Measurements from ENCODE around the gene LAMB1. TPM values are rescaled to one million over a fixed set of nuclear protein-coding genes. Genes with fewer than 3 reads are reported as not detected.

The LAMB1 gene
- total and polyA plus RNA-seq, 2 experiments from 2014 or later = 31.8 to 34.0 TPM

DNA sequence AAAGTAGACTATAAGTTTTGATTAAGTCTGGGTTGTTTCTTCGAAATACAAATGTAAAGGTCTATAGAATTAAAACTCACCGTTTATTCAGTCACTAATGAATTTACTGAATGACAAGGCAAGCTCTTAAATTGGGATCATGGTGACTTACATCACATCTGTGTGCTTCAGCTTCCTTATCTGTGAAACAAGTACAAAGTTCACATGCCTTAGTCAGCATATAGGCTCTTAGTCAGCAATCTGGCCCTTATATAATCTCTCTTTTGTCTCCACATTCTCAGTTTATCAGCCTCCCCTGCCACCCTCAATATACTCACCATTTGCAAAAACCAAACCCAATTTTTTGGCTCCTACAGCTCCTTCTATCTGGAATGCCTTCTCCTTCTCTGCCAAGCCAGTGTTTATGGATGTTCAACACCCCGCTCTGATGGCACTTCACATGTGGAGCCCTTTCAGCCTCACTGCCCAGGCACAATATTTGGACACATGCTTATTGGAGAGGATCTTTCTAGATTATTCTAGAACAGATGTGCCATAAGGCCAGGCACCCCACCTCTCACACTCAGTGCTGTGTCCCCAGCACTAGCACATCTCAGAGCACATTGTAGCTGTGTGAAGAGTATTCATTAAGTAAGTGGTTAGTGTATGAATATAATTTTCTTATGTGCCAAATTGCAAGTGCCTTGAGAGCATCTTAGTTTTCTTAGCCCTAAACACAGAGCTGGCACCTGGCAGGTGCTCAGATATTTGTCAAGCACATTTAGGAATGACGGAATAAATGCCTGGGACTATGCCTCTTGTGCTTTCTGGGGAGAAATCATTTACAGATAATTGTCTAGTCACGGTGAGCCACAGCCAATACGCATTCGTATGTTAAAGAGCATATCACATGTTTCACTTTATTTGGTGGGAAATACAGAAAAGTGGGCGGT is 9.8 kb upstream of the LAMB1 start:
- TF ChIP-seq, protein P1, sequence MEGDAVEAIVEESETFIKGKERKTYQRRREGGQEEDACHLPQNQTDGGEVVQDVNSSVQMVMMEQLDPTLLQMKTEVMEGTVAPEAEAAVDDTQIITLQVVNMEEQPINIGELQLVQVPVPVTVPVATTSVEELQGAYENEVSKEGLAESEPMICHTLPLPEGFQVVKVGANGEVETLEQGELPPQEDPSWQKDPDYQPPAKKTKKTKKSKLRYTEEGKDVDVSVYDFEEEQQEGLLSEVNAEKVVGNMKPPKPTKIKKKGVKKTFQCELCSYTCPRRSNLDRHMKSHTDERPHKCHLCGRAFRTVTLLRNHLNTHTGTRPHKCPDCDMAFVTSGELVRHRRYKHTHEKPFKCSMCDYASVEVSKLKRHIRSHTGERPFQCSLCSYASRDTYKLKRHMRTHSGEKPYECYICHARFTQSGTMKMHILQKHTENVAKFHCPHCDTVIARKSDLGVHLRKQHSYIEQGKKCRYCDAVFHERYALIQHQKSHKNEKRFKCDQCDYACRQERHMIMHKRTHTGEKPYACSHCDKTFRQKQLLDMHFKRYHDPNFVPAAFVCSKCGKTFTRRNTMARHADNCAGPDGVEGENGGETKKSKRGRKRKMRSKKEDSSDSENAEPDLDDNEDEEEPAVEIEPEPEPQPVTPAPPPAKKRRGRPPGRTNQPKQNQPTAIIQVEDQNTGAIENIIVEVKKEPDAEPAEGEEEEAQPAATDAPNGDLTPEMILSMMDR (IDR thresholded peaks at IDR 0.05; ENCODE audit: low read depth, low read length) = no peak
- H3K4me3 ChIP-seq = no peak overlapping the region
- no peaks in the 10 kb centered on the region for H3K36me3 ChIP-seq
- peaks cover 1% of the 10 kb centered on the region for H3K27me3 ChIP-seq
- peak; percentile 47 to 80 for DNase-seq (ENCODE audit: low read depth in 1 of 2, low spot score in 1 of 2)
- no peaks in the 10 kb centered on the region for H3K9me3 ChIP-seq (ENCODE audit: low read depth)
- peaks cover 50% of the 10 kb centered on the region for H3K4me1 ChIP-seq (ENCODE audit: low read depth)
- H3K27ac ChIP-seq = no peak overlapping the region

DNA sequence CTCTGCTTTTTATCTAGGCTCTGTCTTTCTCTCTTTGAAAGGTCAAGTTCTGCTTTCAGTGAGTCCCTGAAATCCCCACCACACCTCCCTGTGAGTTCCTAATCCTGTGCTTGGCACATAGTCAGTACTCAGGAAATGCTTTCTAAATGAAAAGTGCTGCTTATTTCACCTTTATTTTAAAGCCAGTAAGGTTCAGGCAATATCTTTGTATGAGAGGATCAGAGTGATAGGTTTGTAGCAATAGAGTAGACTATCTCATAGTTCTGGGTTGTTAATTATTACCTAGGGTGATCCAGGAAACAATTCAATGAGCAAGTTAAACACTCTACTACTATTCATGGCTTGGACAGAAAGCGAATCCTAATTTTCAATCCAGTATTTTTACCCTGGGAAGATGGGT is 7.4 kb upstream of the LAMB1 start:
- Histone ChIP-seq H3K4me1 (ENCODE audit: low read depth) (peaks cover 41% of the 10 kb centered on the region), H3K9me3 (ENCODE audit: low read depth) (no peaks in the 10 kb centered on the region), H3K27ac (no peak overlapping the region), H3K36me3 (no peaks in the 10 kb centered on the region), H3K27me3 (peaks cover 25% of the 10 kb centered on the region), H3K4me3 (no peak overlapping the region)
- DNase-seq (ENCODE audit: low read depth in 1 of 2, low spot score in 1 of 2) = no peak
- TF ChIP-seq, protein P1 (IDR thresholded peaks at IDR 0.05; ENCODE audit: low read depth, low read length) = no peak

DNA sequence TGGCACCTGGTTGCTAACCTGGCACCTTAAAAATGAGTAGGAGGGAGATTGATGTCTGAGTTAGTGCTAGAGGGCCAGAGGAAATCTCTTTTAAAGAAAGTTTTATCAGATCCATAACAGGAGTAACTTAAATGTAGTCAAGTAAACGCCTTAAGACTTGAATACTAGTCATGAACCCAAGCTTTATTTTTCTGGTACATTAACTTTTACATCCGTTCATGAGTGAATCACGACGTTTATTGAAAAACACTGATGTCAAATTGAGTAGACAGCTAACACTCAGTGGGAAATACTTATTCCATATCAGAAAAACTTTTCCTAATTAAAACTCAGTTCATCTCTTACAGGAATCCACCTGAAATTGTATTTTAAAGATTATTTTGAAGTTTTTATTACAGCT is 6.9 kb upstream of the LAMB1 start:
- Histone ChIP-seq H3K27ac (no peak overlapping the region), H3K27me3 (peaks cover 30% of the 10 kb centered on the region), H3K4me3 (no peak overlapping the region), H3K9me3 (ENCODE audit: low read depth) (no peaks in the 10 kb centered on the region), H3K36me3 (no peaks in the 10 kb centered on the region), H3K4me1 (ENCODE audit: low read depth) (peaks cover 41% of the 10 kb centered on the region)
- no peak for DNase-seq (ENCODE audit: low read depth in 1 of 2, low spot score in 1 of 2)
- TF ChIP-seq, protein P1 (IDR thresholded peaks at IDR 0.05; ENCODE audit: low read depth, low read length) = no peak

DNA sequence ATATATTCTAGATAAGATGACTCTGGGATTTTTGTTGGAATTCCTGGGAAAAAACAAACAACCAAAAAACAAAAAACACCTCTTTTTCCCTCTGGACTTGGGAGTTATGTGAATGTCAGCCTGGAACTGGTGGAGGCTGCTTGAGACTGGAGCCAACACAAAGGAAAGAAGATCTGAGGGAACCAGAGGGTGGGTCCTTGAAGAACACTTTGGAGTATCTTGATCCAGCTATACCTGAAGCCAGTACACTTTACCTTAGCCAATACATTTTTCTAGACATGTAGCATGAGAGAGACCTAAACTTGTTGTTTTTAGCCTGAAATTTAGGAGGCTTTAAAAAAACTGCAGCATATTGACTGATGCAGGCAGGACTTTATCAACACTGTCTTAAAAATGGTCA is 5.9 kb upstream of the LAMB1 start:
- H3K4me3 ChIP-seq = no peak overlapping the region
- no peak for DNase-seq (ENCODE audit: low read depth in 1 of 2, low spot score in 1 of 2)
- no peak overlapping the region for H3K27ac ChIP-seq
- TF ChIP-seq, protein P1 (IDR thresholded peaks at IDR 0.05; ENCODE audit: low read depth, low read length) = no peak
- H3K9me3 ChIP-seq (ENCODE audit: low read depth) = no peaks in the 10 kb centered on the region
- H3K36me3 ChIP-seq = no peaks in the 10 kb centered on the region
- peaks cover 41% of the 10 kb centered on the region for H3K4me1 ChIP-seq (ENCODE audit: low read depth)
- peaks cover 41% of the 10 kb centered on the region for H3K27me3 ChIP-seq

DNA sequence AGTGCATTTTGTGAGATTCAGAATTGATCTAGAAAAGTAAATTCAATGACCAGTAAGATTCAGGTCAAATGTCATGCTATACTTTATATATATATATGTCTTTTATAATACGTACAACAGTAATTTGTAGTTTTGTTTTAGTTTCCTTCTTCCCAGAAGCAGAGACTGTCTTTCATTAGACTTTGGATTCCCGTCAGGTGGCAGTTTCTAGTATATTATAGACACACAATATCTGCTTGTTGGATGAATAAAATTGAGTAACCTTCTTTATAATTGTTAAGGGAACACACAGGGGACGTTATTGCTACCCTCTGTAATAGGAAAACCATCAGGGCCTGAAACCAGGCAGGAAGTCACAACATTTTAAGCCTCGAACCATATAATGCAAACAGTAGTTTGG is 5.3 kb upstream of the LAMB1 start:
- no peak for DNase-seq (ENCODE audit: low read depth in 1 of 2, low spot score in 1 of 2)
- Histone ChIP-seq H3K36me3 (no peaks in the 10 kb centered on the region), H3K9me3 (ENCODE audit: low read depth) (no peaks in the 10 kb centered on the region), H3K4me3 (no peak overlapping the region), H3K27me3 (peaks cover 47% of the 10 kb centered on the region), H3K4me1 (ENCODE audit: low read depth) (peaks cover 41% of the 10 kb centered on the region), H3K27ac (no peak overlapping the region)
- TF ChIP-seq, protein P1 (IDR thresholded peaks at IDR 0.05; ENCODE audit: low read depth, low read length) = no peak

Measured in cardiac muscle cell (in vitro differentiated cells and primary cell).